Retinal pigment epithelial cell (primary cell): ENCODE measurements around the gene ZNF618.

Experiments
- DNase-seq: peaks from one replicate; pipeline ENCODE4 v3.0.0-alpha.2; 2010; ENCODE audit warnings: low read depth
- H3K4me3 ChIP-seq: 2 replicates; pipeline ENCODE4 v1.5.1; 2011; ENCODE audit warnings: mild to moderate bottlenecking, low read length, control low read depth, moderate library complexity
- CTCF ChIP-seq: conservative IDR thresholded peaks from 2 replicates; pipeline ENCODE4 v1.5.1; 2011; ENCODE audit warnings: low read depth, low read length, control low read depth, inconsistent platforms

Gene ZNF618

GRCh38 chr9:113969343-113969742 lies 93.2 kb downstream of the ZNF618 start:
- no peak for DNase-seq
- H3K4me3 ChIP-seq: no peak overlapping the region
- TF ChIP-seq CTCF: no peak

DNA sequence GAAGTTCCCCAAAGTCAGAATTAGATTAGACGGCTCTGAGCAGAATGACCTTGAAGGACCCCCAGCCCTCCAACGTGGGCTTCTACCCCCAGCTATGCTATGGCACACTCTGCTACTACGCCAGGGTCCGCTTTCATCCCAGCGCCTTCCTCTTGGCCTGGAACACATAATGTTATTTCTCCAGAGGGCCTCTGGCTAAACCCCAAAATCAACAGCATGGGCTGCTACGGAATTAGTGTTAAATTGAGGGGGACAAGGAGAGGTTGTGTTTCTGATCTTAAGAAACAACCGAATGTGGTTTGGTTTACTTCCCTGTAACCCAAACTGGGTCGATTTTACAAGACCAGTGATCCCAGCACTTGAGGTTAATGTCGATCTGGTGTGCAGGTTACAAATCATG lies 97.1 kb downstream of the ZNF618 start:
- H3K4me3 ChIP-seq: no peak overlapping the region
- DNase-seq: no peak
- no peak for TF ChIP-seq CTCF

DNA sequence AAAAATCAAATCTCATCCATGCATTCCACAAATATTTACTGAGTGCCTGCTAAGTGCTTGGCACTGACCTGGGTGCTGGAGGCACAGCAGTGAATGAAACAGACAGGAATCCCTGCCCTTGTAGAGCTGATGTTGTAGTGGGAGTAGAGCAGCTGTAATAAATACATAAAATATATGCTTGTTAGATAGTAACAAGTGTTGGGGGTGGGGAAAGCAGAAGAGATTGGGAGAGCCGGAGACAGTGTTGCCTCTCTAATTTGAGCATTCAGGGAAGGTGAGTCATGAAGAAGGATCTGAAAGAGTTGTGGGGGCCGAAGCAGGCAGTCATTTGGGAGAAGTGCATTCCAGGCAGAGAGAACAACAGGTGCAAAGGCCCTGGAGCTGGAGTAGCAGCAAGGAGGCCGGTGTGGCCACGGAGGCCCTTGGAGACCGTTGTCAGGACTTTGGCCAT lies 97.9 kb downstream of the ZNF618 start:
- H3K4me3 ChIP-seq: no peak overlapping the region
- no peak for TF ChIP-seq CTCF
- DNase-seq: no peak

DNA sequence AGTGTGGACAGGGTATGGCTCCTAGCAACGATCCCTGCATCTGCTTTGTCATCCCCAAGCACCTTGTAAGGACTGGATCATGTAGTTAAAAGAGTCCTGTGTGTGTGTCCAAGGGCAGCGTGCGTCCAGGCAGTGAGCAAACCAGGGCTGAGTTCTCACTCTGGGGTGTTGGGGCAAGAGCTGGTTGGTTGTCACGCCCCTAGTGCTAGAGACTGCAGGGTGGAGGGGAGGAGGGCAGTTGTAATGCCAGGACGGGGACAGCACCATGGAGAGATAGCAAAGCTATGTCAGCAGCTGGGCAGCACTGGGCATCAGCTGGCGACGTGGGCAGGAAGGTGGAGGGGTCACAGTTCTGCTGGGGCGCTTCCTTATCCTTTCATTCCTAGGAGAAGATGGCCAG lies 100.8 kb downstream of the ZNF618 start:
- no peak for TF ChIP-seq CTCF
- no peak for DNase-seq
- H3K4me3 ChIP-seq: no peak overlapping the region

DNA sequence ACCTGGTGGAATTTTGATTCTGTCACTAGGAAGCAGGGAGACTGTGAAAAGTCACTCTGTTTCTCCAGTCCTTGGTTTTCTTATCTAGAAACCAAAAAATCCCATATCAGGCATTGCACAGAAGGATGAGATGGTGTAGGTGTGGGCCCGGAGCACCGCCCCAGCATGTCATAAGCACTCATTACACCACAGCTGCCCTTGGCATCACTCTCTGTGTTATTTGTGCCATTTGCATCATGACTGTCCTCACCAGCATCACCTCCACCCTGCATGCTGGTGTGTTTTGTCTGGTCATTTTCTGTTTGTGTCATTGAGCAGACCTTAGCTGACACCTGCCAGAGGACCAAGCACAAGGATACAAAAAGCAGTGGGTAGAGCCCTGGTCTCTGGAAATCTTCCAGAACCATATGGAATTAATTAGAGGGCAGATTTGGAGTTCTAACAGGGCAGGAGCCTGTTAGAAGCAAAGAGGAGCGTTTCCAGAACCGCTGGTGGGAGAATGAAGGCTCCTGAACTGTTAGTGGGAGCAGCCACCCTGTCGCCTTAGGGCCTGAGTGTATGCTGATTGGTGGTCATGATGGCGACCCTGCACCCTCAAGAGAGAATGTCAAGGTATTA lies 102.7 kb downstream of the ZNF618 start:
- H3K4me3 ChIP-seq: no peak overlapping the region
- no peak for DNase-seq
- TF ChIP-seq CTCF: no peak

- DNase-seq: no peak
- no peak for TF ChIP-seq CTCF
- H3K4me3 ChIP-seq: no peak overlapping the region
These were observed 103.4 kb downstream of the ZNF618 start for GRCh38 chr9:113979343-113980127.
